GM12878 (cell line): ENCODE measurements around the gene HAPSTR1. TPM values are rescaled to one million over a fixed set of nuclear protein-coding genes. Genes with fewer than 3 reads are reported as not detected.

Source experiments
- ATAC-seq: fragments of 200-7000 bp; cut with Tn5 transposase; 3 replicates; pipeline ENCODE4 v1.9.1; 2020; ENCODE audit warnings: mild to moderate bottlenecking, moderate library complexity
- BruUV-seq: library from RNA; stranded (reverse); fragments of 400-500 nt; replicated peaks from 2 replicates; lab custom pipeline; 2021; lab: Mats Ljungman, UMichigan
- CTCF ChIA-PET: fragments of 300-600 bp; sonication (Branson Sonifier 250); formaldehyde crosslinking; extraction: SDS; loops from one replicate; lab custom pipeline; 2021; ENCODE audit warnings: inconsistent platforms; lab: Yijun Ruan, JAX
- POLR2A ChIA-PET: fragments of 350-600 bp; formaldehyde crosslinking; extraction: SDS; loops from one replicate; lab custom pipeline; 2021; ENCODE audit warnings: inconsistent platforms; lab: Charles Lee
- RAD21 ChIA-PET: fragments of 300-600 bp; sonication (Branson Sonifier 250); formaldehyde crosslinking; loops from one replicate; lab custom pipeline; 2023; ENCODE audit warnings: antibody characterized with exemption; ENCODE audit not compliant: unreplicated experiment; lab: Charles Lee
- SMC1A ChIA-PET: fragments of 300-600 bp; sonication (Branson Sonifier 250); formaldehyde crosslinking; loops from one replicate; lab custom pipeline; 2023; ENCODE audit not compliant: unreplicated experiment, uncharacterized antibody; lab: Charles Lee
- DNase-seq: peaks from one replicate; pipeline ENCODE4 v3.0.0-alpha.2; 2011; ENCODE audit warnings: low read depth, low spot score
- FAIRE-seq: peaks from 3 replicates; lab custom pipeline; 2011; peaks lifted over from hg19 to GRCh38; lab: Jason Lieb, UNC
- H2AFZ ChIP-seq: 2 replicates; pipeline ENCODE4 v1.6.0; 2011; ENCODE audit warnings: low read depth, low read length, control low read depth; ENCODE audit not compliant: control insufficient read depth
- H3K27ac ChIP-seq: 2 replicates; pipeline ENCODE4 v1.5.1; 2011; ENCODE audit warnings: control low read depth; ENCODE audit not compliant: control insufficient read depth, insufficient read depth
- H3K27me3 ChIP-seq, 2 experiments: replicated peaks in 1 of 2; 2 replicates each; pipeline versions ENCODE4 v1.6.0 to v1.6.1; 2011; ENCODE audit warnings: low read length in 1 of 2; ENCODE audit not compliant: control insufficient read depth in 2 of 2, insufficient read depth in 2 of 2
- H3K36me3 ChIP-seq, 2 experiments: 2 replicates each; pipeline ENCODE4 v1.5.1; 2011; ENCODE audit warnings: low read length in 1 of 2; ENCODE audit not compliant: control insufficient read depth in 2 of 2, insufficient read depth in 2 of 2
- H3K4me1 ChIP-seq: 2 replicates; pipeline ENCODE4 v1.6.1; 2011; ENCODE audit warnings: mild to moderate bottlenecking, low read length, moderate library complexity, mixed read lengths; ENCODE audit not compliant: control insufficient read depth, insufficient read depth
- H3K4me2 ChIP-seq: 2 replicates; pipeline ENCODE4 v1.6.0; 2011; ENCODE audit warnings: control low read depth; ENCODE audit not compliant: control insufficient read depth, insufficient read depth
- H3K4me3 ChIP-seq: fragments of 200-600 bp; sonication (generic); 2 replicates; pipeline ENCODE4 v1.5.1; 2016
- H3K79me2 ChIP-seq: 2 replicates; pipeline ENCODE4 v1.6.0; 2011; ENCODE audit warnings: low read length; ENCODE audit not compliant: control insufficient read depth, insufficient read depth
- H3K9ac ChIP-seq: 2 replicates; pipeline ENCODE4 v1.8.0; 2011; ENCODE audit warnings: low read length, control low read depth, mixed read lengths; ENCODE audit not compliant: control insufficient read depth, insufficient read depth
- H3K9me3 ChIP-seq: replicated peaks from 3 replicates; pipeline ENCODE4 v1.5.1; 2011; ENCODE audit warnings: mild to moderate bottlenecking, low read length; ENCODE audit not compliant: control insufficient read depth, insufficient read depth
- H4K20me1 ChIP-seq: 2 replicates; pipeline ENCODE4 v1.6.0; 2011; ENCODE audit not compliant: control insufficient read depth, insufficient read depth
- PAX8 ChIP-seq: fragments of 450-650 bp; IDR thresholded peaks from 2 replicates; pipeline ENCODE4 v1.6.1; 2017; ENCODE audit warnings: mild to moderate bottlenecking, moderate library complexity
- SRF ChIP-seq, 2 experiments: IDR thresholded peaks; 2 replicates each; pipeline ENCODE4 v1.6.1; 2011; ENCODE audit warnings: low read depth in 2 of 2, low read length in 2 of 2, mild to moderate bottlenecking in 1 of 2, moderate library complexity in 1 of 2
- in situ Hi-C: fragments of 300-500 bp; cut with MboI; formaldehyde crosslinking; loops from 9 replicates; pipeline ENCODE4 v1.14.3; 2018; ENCODE audit warnings: mixed read lengths
- intact Hi-C: fragments of 100-400 bp; cut with micrococcal nuclease; formaldehyde crosslinking; loops from one replicate; pipeline ENCODE4 v1.14.2; 2022; ENCODE audit not compliant: unreplicated experiment
- polyA plus RNA-seq, 11 experiments: library from polyadenylated mRNA; depleted of rRNA in 4 of 11; unstranded in 6 of 11; stranded (reverse) in 5 of 11; fragments of >200 nt; fragmentation: Nextera tagmentation in 4 of 11; fragmentation: Illumina TruSeq in 1 of 11; extraction: Ambion mirVana in 4 of 11; extraction: Trizol in 1 of 11; gene quantifications; 1 replicate in 1 of 11; 2 replicates in 10 of 11; pipeline versions ENCODE4 v1.2.1 to v1.2.3, GENCODE V29; 2011 to 2016; ENCODE audit warnings: inconsistent platforms in 2 of 11, missing spikeins in 2 of 11, low read depth in 1 of 11
- total RNA-seq, 4 experiments: library from RNA; depleted of rRNA in 3 of 4; stranded (reverse); fragments of >200 nt in 3 of 4; fragmentation: Illumina TruSeq in 1 of 4; extraction: Trizol in 1 of 4; gene quantifications; 2 replicates each; pipeline versions ENCODE4 v1.2.1 to v1.2.3, GENCODE V29; 2013 to 2021
- TF ChIP-seq, protein P1 (sequence below): IDR thresholded peaks from 2 replicates; pipeline ENCODE4 v1.6.1; 2011; ENCODE audit warnings: borderline replicate concordance, low read depth, mild to moderate bottlenecking, moderate library complexity, low read length; ENCODE audit not compliant: insufficient read depth, poor library complexity, severe bottlenecking
- TF ChIP-seq, protein P2 (sequence below): IDR thresholded peaks from 2 replicates; pipeline ENCODE4 v1.6.1; 2012; ENCODE audit warnings: low read depth, low read length, improper control_type of control experiment

The HAPSTR1 gene
- total and polyA plus RNA-seq, 10 of the 15 experiments (the other 5 are each of a cell fraction or from before 2014, with no cell fraction given), result 8.7 to 52.5 (median 23.1) TPM

DNA sequence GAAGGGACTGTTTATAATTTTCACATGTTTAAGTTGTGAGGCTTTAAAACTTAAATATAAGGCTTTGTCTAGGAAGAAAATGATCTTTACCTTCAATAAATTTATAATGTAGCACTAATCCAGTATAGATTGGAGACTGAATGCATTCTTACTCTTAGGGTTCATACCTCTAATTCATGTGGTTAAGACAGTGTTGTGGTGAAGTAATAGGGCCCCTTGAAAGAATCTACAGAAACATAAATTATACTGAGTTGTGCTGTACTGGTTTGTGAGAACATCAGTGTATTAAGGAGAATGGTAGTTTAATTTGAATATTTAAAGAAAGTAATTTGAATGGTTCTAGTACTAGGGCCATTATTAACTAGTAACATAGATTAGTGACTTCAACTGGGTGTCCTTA, 13.7 kb downstream of the HAPSTR1 start:
- H3K4me1 ChIP-seq, result peaks cover 3% of the 10 kb centered on the region

More for the DNA sequence above, 13.7 kb downstream of the HAPSTR1 start:
- ChIA-PET SMC1A (no interaction called here), RAD21 (no interaction called here), POLR2A (no interaction called here), CTCF (no interaction called here)
- Histone ChIP-seq H4K20me1 (peaks cover 20% of the 10 kb centered on the region), H3K79me2 (peaks cover 98% of the 10 kb centered on the region), H3K9ac (no peak overlapping the region), H2AFZ (no peak overlapping the region), H3K4me2 (no peak overlapping the region), H3K27ac (no peak overlapping the region), H3K4me3 (no peak overlapping the region), H3K27me3 (no peaks in the 10 kb centered on the region), H3K9me3 (no peaks in the 10 kb centered on the region), H3K36me3 (peaks cover 20 to 53% of the 10 kb centered on the region in 2 experiments)
- in situ Hi-C loops, result no loop called here
- FAIRE-seq (no peak), ATAC-seq (peak; percentile 9; the same call in 1 of the 3 replicates), DNase-seq (no peak)
- intact Hi-C loops, result no loop called here
- TF ChIP-seq SRF (IDR thresholded peaks at IDR 0.05; ENCODE audit: low read depth in 2 of 2, low read length in 2 of 2) (no peak), PAX8 (no peak)
- TF ChIP-seq, protein P1, sequence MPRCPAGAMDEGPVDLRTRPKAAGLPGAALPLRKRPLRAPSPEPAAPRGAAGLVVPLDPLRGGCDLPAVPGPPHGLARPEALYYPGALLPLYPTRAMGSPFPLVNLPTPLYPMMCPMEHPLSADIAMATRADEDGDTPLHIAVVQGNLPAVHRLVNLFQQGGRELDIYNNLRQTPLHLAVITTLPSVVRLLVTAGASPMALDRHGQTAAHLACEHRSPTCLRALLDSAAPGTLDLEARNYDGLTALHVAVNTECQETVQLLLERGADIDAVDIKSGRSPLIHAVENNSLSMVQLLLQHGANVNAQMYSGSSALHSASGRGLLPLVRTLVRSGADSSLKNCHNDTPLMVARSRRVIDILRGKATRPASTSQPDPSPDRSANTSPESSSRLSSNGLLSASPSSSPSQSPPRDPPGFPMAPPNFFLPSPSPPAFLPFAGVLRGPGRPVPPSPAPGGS, result no peak
- TF ChIP-seq, protein P2, sequence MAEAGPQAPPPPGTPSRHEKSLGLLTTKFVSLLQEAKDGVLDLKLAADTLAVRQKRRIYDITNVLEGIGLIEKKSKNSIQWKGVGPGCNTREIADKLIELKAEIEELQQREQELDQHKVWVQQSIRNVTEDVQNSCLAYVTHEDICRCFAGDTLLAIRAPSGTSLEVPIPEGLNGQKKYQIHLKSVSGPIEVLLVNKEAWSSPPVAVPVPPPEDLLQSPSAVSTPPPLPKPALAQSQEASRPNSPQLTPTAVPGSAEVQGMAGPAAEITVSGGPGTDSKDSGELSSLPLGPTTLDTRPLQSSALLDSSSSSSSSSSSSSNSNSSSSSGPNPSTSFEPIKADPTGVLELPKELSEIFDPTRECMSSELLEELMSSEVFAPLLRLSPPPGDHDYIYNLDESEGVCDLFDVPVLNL, result no peak
- BruUV-seq, result no TSS peak
